ENCODE measurements around the gene MAN2B2. TPM values are rescaled to one million over a fixed set of nuclear protein-coding genes. Genes with fewer than 3 reads are reported as not detected.

Gene MAN2B2
- total RNA-seq, 1 donor from 2014 or later = 32.2 TPM

- H4K20me1 ChIP-seq (ENCODE audit: insufficient read depth, low read length) = peaks cover 2% of the 10 kb centered on the region
- no peaks in the 10 kb centered on the region for H3K9me3 ChIP-seq (ENCODE audit: insufficient read depth, low read depth, low read length)
- Mint-ChIP-seq H3K4me3 (ENCODE audit: unreplicated experiment) (no peak overlapping the region), H3K4me1 (ENCODE audit: low read depth, unreplicated experiment) (peaks cover 2% of the 10 kb centered on the region), H3K27ac (ENCODE audit: unreplicated experiment) (no peak overlapping the region), H3K27me3 (ENCODE audit: low read depth, unreplicated experiment) (peaks cover 32% of the 10 kb centered on the region), H3K36me3 (ENCODE audit: low read depth, unreplicated experiment) (no peaks in the 10 kb centered on the region), H3K9me3 (ENCODE audit: unreplicated experiment) (no peaks in the 10 kb centered on the region)
- H3K79me2 ChIP-seq (ENCODE audit: insufficient read depth, low read length) = no peaks in the 10 kb centered on the region
- no peak overlapping the region for H3K27ac ChIP-seq (ENCODE audit: low read depth, low read length)
- H3K36me3 ChIP-seq (ENCODE audit: insufficient read depth, low read length) = no peaks in the 10 kb centered on the region
- H3K4me1 ChIP-seq (ENCODE audit: insufficient read depth, low read length) = no peaks in the 10 kb centered on the region
- TF ChIP-seq, protein P1, sequence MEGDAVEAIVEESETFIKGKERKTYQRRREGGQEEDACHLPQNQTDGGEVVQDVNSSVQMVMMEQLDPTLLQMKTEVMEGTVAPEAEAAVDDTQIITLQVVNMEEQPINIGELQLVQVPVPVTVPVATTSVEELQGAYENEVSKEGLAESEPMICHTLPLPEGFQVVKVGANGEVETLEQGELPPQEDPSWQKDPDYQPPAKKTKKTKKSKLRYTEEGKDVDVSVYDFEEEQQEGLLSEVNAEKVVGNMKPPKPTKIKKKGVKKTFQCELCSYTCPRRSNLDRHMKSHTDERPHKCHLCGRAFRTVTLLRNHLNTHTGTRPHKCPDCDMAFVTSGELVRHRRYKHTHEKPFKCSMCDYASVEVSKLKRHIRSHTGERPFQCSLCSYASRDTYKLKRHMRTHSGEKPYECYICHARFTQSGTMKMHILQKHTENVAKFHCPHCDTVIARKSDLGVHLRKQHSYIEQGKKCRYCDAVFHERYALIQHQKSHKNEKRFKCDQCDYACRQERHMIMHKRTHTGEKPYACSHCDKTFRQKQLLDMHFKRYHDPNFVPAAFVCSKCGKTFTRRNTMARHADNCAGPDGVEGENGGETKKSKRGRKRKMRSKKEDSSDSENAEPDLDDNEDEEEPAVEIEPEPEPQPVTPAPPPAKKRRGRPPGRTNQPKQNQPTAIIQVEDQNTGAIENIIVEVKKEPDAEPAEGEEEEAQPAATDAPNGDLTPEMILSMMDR (IDR thresholded peaks at IDR 0.05; ENCODE audit: insufficient read depth, low read depth, low read length) = no peak
- no peak for TF ChIP-seq EZH2 (IDR thresholded peaks at IDR 0.05; ENCODE audit: insufficient read depth, low read length)
- H2AFZ ChIP-seq (ENCODE audit: low read depth, low read length) = no peak overlapping the region
- no peak overlapping the region for H3K4me3 ChIP-seq (ENCODE audit: insufficient read depth, low read depth, low read length)
- H3K9ac ChIP-seq (ENCODE audit: low read length) = no peak overlapping the region
- H3K4me2 ChIP-seq (ENCODE audit: low read length) = no peak overlapping the region
- FAIRE-seq = no peak
- H3K27me3 ChIP-seq (ENCODE audit: insufficient read depth, low read length) = no peaks in the 10 kb centered on the region
- DNase-seq (ENCODE audit: low read depth) = no peak
Measured at GRCh38 chr4:6529021-6529420, 46.0 kb upstream of the MAN2B2 start.

DNA sequence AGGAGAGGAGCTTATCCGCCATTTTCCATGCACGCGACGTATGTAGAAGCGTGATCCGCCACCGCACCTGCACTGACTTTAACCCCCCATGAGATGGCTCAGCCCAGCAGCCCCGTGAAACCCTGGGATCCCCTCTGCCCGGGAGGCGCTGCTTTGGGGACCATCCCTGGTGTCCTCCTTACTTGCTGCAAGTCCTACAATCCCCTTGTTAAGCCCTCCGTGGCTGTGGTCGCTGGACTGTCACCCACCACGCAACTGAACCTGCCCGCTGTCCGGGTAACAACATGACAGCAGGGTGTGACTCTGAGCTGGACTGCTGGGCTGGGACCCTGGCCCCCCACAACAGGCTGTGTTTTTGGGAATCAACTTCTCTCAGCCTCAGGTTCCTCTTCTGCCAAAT is 44.7 kb upstream of the MAN2B2 start:
- Mint-ChIP-seq H3K4me1 (ENCODE audit: low read depth, unreplicated experiment) (peaks cover 2% of the 10 kb centered on the region), H3K27ac (ENCODE audit: unreplicated experiment) (no peak overlapping the region), H3K36me3 (ENCODE audit: low read depth, unreplicated experiment) (no peaks in the 10 kb centered on the region), H3K9me3 (ENCODE audit: unreplicated experiment) (no peaks in the 10 kb centered on the region), H3K27me3 (ENCODE audit: low read depth, unreplicated experiment) (peaks cover 32% of the 10 kb centered on the region), H3K4me3 (ENCODE audit: unreplicated experiment) (no peak overlapping the region)
- no peak for DNase-seq (ENCODE audit: low read depth)
- Histone ChIP-seq H4K20me1 (ENCODE audit: insufficient read depth, low read length) (peaks cover 4% of the 10 kb centered on the region), H3K9me3 (ENCODE audit: insufficient read depth, low read depth, low read length) (no peaks in the 10 kb centered on the region), H3K9ac (ENCODE audit: low read length) (no peak overlapping the region), H3K4me3 (ENCODE audit: insufficient read depth, low read depth, low read length) (no peak overlapping the region), H3K27ac (ENCODE audit: low read depth, low read length) (no peak overlapping the region), H3K27me3 (ENCODE audit: insufficient read depth, low read length) (no peaks in the 10 kb centered on the region), H2AFZ (ENCODE audit: low read depth, low read length) (no peak overlapping the region), H3K4me1 (ENCODE audit: insufficient read depth, low read length) (no peaks in the 10 kb centered on the region), H3K79me2 (ENCODE audit: insufficient read depth, low read length) (no peaks in the 10 kb centered on the region), H3K36me3 (ENCODE audit: insufficient read depth, low read length) (no peaks in the 10 kb centered on the region), H3K4me2 (ENCODE audit: low read length) (no peak overlapping the region)
- no peak for FAIRE-seq
- TF ChIP-seq, protein P1 (IDR thresholded peaks at IDR 0.05; ENCODE audit: insufficient read depth, low read depth, low read length) = no peak
- no peak for TF ChIP-seq EZH2 (IDR thresholded peaks at IDR 0.05; ENCODE audit: insufficient read depth, low read length)

- Histone ChIP-seq H3K79me2 (ENCODE audit: insufficient read depth, low read length) (no peaks in the 10 kb centered on the region), H3K36me3 (ENCODE audit: insufficient read depth, low read length) (no peaks in the 10 kb centered on the region), H3K4me2 (ENCODE audit: low read length) (no peak overlapping the region), H3K9ac (ENCODE audit: low read length) (no peak overlapping the region), H2AFZ (ENCODE audit: low read depth, low read length) (no peak overlapping the region), H4K20me1 (ENCODE audit: insufficient read depth, low read length) (peaks cover 4% of the 10 kb centered on the region), H3K4me1 (ENCODE audit: insufficient read depth, low read length) (no peaks in the 10 kb centered on the region), H3K27ac (ENCODE audit: low read depth, low read length) (no peak overlapping the region), H3K9me3 (ENCODE audit: insufficient read depth, low read depth, low read length) (peaks cover 3% of the 10 kb centered on the region), H3K4me3 (ENCODE audit: insufficient read depth, low read depth, low read length) (no peak overlapping the region), H3K27me3 (ENCODE audit: insufficient read depth, low read length) (no peaks in the 10 kb centered on the region)
- Mint-ChIP-seq H3K27ac (ENCODE audit: unreplicated experiment) (no peak overlapping the region), H3K27me3 (ENCODE audit: low read depth, unreplicated experiment) (peaks cover 30% of the 10 kb centered on the region), H3K36me3 (ENCODE audit: low read depth, unreplicated experiment) (no peaks in the 10 kb centered on the region), H3K4me1 (ENCODE audit: low read depth, unreplicated experiment) (peaks cover 2% of the 10 kb centered on the region), H3K4me3 (ENCODE audit: unreplicated experiment) (no peak overlapping the region), H3K9me3 (ENCODE audit: unreplicated experiment) (peaks cover 2% of the 10 kb centered on the region)
- FAIRE-seq (no peak), DNase-seq (ENCODE audit: low read depth) (no peak)
- TF ChIP-seq, protein P1 (IDR thresholded peaks at IDR 0.05; ENCODE audit: insufficient read depth, low read depth, low read length) = no peak
- TF ChIP-seq EZH2 (IDR thresholded peaks at IDR 0.05; ENCODE audit: insufficient read depth, low read length) = no peak
Measured at GRCh38 chr4:6530964-6531363, 44.0 kb upstream of the MAN2B2 start.

Data from astrocyte (in vitro differentiated cells and primary cell).